Measurements from ENCODE around the gene TANK. TPM values are rescaled to one million over a fixed set of nuclear protein-coding genes. Genes with fewer than 3 reads are reported as not detected.

Gene TANK
- total RNA-seq, 1 experiment from 2014 or later: 24.5 TPM

DNA sequence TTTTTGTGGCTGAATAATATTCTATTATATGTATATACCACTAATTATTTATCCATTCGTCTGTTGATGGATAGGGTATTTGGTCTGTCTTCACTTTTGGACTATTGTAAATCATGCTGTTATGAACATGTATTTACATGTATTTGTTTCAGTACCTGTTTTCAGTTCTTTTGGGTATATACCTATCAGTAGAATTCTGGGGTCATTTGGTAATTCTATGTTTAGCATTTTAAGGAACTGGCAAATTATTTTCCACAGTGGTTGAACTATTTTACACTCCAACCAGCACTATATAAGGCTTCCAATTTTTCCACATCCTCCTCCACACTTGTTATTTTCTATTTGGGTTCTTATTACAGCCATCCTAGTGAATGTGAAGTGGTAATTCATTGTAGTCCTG lies 12.4 kb upstream of the TANK start:
- DNase-seq (ENCODE audit: low spot score) (no peak), ATAC-seq (no peak)
- ChIA-PET CTCF (no interaction called here), POLR2A (no interaction called here)
- no peak overlapping the region for H3K27ac Mint-ChIP-seq
- H3K4me1 Mint-ChIP-seq: no peaks in the 10 kb centered on the region
- TF ChIP-seq, protein P1, sequence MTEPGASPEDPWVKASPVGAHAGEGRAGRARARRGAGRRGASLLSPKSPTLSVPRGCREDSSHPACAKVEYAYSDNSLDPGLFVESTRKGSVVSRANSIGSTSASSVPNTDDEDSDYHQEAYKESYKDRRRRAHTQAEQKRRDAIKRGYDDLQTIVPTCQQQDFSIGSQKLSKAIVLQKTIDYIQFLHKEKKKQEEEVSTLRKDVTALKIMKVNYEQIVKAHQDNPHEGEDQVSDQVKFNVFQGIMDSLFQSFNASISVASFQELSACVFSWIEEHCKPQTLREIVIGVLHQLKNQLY (CRISPR knock-in tag; IDR thresholded peaks at IDR 0.05): no peak
- TF ChIP-seq JAZF1 (CRISPR knock-in tag; IDR thresholded peaks at IDR 0.05) (no peak), MYBL2 (CRISPR knock-in tag; IDR thresholded peaks at IDR 0.05) (no peak), GTF2I (CRISPR knock-in tag; conservative IDR thresholded peaks at IDR 0.05) (no peak), ZNF138 (CRISPR knock-in tag; conservative IDR thresholded peaks at IDR 0.05) (no peak), NFYB (CRISPR knock-in tag; conservative IDR thresholded peaks at IDR 0.05; ENCODE audit: low read depth) (no peak), TEAD4 (CRISPR knock-in tag; IDR thresholded peaks at IDR 0.05) (no peak), FOXK1 (CRISPR knock-in tag; IDR thresholded peaks at IDR 0.05) (no peak)
- TF ChIP-seq, protein P2, sequence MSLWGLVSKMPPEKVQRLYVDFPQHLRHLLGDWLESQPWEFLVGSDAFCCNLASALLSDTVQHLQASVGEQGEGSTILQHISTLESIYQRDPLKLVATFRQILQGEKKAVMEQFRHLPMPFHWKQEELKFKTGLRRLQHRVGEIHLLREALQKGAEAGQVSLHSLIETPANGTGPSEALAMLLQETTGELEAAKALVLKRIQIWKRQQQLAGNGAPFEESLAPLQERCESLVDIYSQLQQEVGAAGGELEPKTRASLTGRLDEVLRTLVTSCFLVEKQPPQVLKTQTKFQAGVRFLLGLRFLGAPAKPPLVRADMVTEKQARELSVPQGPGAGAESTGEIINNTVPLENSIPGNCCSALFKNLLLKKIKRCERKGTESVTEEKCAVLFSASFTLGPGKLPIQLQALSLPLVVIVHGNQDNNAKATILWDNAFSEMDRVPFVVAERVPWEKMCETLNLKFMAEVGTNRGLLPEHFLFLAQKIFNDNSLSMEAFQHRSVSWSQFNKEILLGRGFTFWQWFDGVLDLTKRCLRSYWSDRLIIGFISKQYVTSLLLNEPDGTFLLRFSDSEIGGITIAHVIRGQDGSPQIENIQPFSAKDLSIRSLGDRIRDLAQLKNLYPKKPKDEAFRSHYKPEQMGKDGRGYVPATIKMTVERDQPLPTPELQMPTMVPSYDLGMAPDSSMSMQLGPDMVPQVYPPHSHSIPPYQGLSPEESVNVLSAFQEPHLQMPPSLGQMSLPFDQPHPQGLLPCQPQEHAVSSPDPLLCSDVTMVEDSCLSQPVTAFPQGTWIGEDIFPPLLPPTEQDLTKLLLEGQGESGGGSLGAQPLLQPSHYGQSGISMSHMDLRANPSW (CRISPR knock-in tag; conservative IDR thresholded peaks at IDR 0.05; ENCODE audit: low read depth): no peak
- peaks cover 37% of the 10 kb centered on the region for H3K36me3 Mint-ChIP-seq
- no peaks in the 10 kb centered on the region for H3K27me3 Mint-ChIP-seq (ENCODE audit: low read depth)
- no peak overlapping the region for H3K4me3 Mint-ChIP-seq
- H3K9me3 Mint-ChIP-seq: peaks cover 77% of the 10 kb centered on the region

DNA sequence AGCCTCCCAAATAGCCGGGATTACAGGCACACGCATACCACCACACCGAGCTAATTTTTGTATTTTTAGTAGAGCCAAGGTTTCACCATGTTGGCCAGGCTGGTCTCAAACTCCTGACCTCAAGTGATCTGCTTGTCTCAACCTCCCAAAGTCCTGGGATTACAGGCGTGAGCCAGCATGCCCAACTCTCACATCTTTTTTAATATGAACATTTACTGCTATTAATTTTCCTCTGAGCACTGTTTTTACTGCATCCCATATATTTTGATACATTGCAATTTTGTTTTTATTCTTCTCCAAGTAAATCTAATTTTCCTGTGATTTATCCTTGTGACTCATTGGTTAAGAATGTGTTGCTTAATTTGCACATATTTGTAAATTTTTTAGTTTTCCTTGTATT lies 9.5 kb upstream of the TANK start:
- Mint-ChIP-seq H3K36me3 (peaks cover 37% of the 10 kb centered on the region), H3K4me3 (no peak overlapping the region), H3K4me1 (no peaks in the 10 kb centered on the region), H3K27me3 (ENCODE audit: low read depth) (no peaks in the 10 kb centered on the region), H3K27ac (no peak overlapping the region), H3K9me3 (peaks cover 59% of the 10 kb centered on the region)
- ChIA-PET POLR2A (no interaction called here), CTCF (no interaction called here)
- ATAC-seq (no peak), DNase-seq (ENCODE audit: low spot score) (no peak)
- TF ChIP-seq ZNF532 (CRISPR knock-in tag; IDR thresholded peaks at IDR 0.05; ENCODE audit: borderline replicate concordance) (no peak), HMGA2 (CRISPR knock-in tag; IDR thresholded peaks at IDR 0.05) (no peak), GTF2I (CRISPR knock-in tag; conservative IDR thresholded peaks at IDR 0.05) (no peak), ZNF416 (CRISPR knock-in tag; IDR thresholded peaks at IDR 0.05) (no peak), NFE2L1 (CRISPR knock-in tag; IDR thresholded peaks at IDR 0.05) (no peak), TEAD1 (CRISPR knock-in tag; IDR thresholded peaks at IDR 0.05) (no peak), FOXP4 (CRISPR knock-in tag; IDR thresholded peaks at IDR 0.05) (no peak), ZNF232 (CRISPR knock-in tag; IDR thresholded peaks at IDR 0.05) (no peak), NR1H2 (CRISPR knock-in tag; IDR thresholded peaks at IDR 0.05) (no peak), ZNF512 (CRISPR knock-in tag; IDR thresholded peaks at IDR 0.05; ENCODE audit: borderline replicate concordance) (no peak), JAZF1 (CRISPR knock-in tag; IDR thresholded peaks at IDR 0.05) (no peak), SP1 (CRISPR knock-in tag; conservative IDR thresholded peaks at IDR 0.05) (no peak)
- TF ChIP-seq, protein P3, sequence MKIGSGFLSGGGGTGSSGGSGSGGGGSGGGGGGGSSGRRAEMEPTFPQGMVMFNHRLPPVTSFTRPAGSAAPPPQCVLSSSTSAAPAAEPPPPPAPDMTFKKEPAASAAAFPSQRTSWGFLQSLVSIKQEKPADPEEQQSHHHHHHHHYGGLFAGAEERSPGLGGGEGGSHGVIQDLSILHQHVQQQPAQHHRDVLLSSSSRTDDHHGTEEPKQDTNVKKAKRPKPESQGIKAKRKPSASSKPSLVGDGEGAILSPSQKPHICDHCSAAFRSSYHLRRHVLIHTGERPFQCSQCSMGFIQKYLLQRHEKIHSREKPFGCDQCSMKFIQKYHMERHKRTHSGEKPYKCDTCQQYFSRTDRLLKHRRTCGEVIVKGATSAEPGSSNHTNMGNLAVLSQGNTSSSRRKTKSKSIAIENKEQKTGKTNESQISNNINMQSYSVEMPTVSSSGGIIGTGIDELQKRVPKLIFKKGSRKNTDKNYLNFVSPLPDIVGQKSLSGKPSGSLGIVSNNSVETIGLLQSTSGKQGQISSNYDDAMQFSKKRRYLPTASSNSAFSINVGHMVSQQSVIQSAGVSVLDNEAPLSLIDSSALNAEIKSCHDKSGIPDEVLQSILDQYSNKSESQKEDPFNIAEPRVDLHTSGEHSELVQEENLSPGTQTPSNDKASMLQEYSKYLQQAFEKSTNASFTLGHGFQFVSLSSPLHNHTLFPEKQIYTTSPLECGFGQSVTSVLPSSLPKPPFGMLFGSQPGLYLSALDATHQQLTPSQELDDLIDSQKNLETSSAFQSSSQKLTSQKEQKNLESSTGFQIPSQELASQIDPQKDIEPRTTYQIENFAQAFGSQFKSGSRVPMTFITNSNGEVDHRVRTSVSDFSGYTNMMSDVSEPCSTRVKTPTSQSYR (CRISPR knock-in tag; IDR thresholded peaks at IDR 0.05): no peak

Measured in WTC11 (cell line).